Stimulated activated CD8-positive, alpha-beta memory T cell treated with anti-CD3 and anti-CD28 coated beads, Interleukin-15, amount 100 ng/mL, for 1 hour (primary cell): ENCODE results near the gene UNC5A.

Experiments
- DNase-seq: peaks from one replicate; pipeline ENCODE4 v3.0.0-alpha.2; 2020; ENCODE audit warnings: low read depth

The UNC5A gene

GRCh38 chr5:176781638-176782570 is 28.5 kb upstream of the UNC5A start:
- no peak for DNase-seq

GRCh38 chr5:176784218-176785165 is 25.9 kb upstream of the UNC5A start:
- no peak for DNase-seq

GRCh38 chr5:176785184-176786145 is 24.9 kb upstream of the UNC5A start:
- no peak for DNase-seq

- no peak for DNase-seq
Observed at GRCh38 chr5:176787676-176788075, 22.7 kb upstream of the UNC5A start.

- no peak for DNase-seq
Observed at GRCh38 chr5:176788091-176788490, 22.3 kb upstream of the UNC5A start.

GRCh38 chr5:176788941-176789872 is 21.2 kb upstream of the UNC5A start:
- DNase-seq: no peak

- no peak for DNase-seq
Observed at GRCh38 chr5:176789873-176790615, 20.3 kb upstream of the UNC5A start.

- DNase-seq: no peak
Observed at GRCh38 chr5:176790941-176791340, 19.4 kb upstream of the UNC5A start.

- DNase-seq: no peak
Observed at GRCh38 chr5:176792655-176793342, 17.6 kb upstream of the UNC5A start.

- no peak for DNase-seq
Observed at GRCh38 chr5:176793343-176793699, 17.0 kb upstream of the UNC5A start.

GRCh38 chr5:176793736-176794135 is 16.6 kb upstream of the UNC5A start:
- DNase-seq: no peak

- DNase-seq: no peak
Observed at GRCh38 chr5:176794509-176794908, 15.8 kb upstream of the UNC5A start.

- DNase-seq: no peak
Observed at GRCh38 chr5:176796411-176796810, 13.9 kb upstream of the UNC5A start.

- no peak for DNase-seq
Observed at GRCh38 chr5:176796970-176797369, 13.4 kb upstream of the UNC5A start.

- DNase-seq: no peak
Observed at GRCh38 chr5:176797456-176798050, 12.8 kb upstream of the UNC5A start.

GRCh38 chr5:176798086-176798876 is 12.1 kb upstream of the UNC5A start:
- DNase-seq: no peak

GRCh38 chr5:176798949-176799348 is 11.4 kb upstream of the UNC5A start:
- no peak for DNase-seq

- DNase-seq: no peak
Observed at GRCh38 chr5:176799488-176799887, 10.9 kb upstream of the UNC5A start.
